ENCODE measurements around the gene NEMP1.
A peak's percentile ranks its signal among the peaks of the same experiment; 100 is the strongest.

NEMP1 gene

GRCh38 chr12:57006809-57007475, 71.6 kb downstream of the NEMP1 start:
- no peak for DNase-seq (ENCODE audit: low read depth)
- in situ Hi-C loops (cut with HindIII; ENCODE audit: low sequenced_read_pairs), result no loop called here
- H3K4me3 ChIP-seq (ENCODE audit: low read depth, low read length), result peak overlapping the region; percentile 37
- no peak for TF ChIP-seq CTCF (IDR thresholded peaks at IDR 0.05; ENCODE audit: low read depth, low read length, missing control alignments)

GRCh38 chr12:57005980-57006808, 72.4 kb downstream of the NEMP1 start, which contains the start of gene ZBTB39:
Gene ZBTB39, minus strand, starts transcription at chr12:57006546. Its CDS starts 1,629 bp downstream, at chr12:57004917.
- DNase-seq (ENCODE audit: low read depth), result no peak
- H3K4me3 ChIP-seq (ENCODE audit: low read depth, low read length), result peak within 1 kb of the TSS; percentile 89
- in situ Hi-C loops (cut with HindIII; ENCODE audit: low sequenced_read_pairs), result no loop called here
- peak; percentile 36 for TF ChIP-seq CTCF (IDR thresholded peaks at IDR 0.05; ENCODE audit: low read depth, low read length, missing control alignments)
